K562 (cell line): ENCODE data around the gene LIPE. TPM values are rescaled to one million over a fixed set of nuclear protein-coding genes. Genes with fewer than 3 reads are reported as not detected.

ENCODE experiments used
- ATAC-seq: fragments of 200-7000 bp; cut with Tn5 transposase; 3 replicates; pipeline ENCODE4 v1.9.1; 2020; ENCODE audit warnings: moderate library complexity
- BruUV-seq: library from RNA; stranded (reverse); fragments of 400-500 nt; replicated peaks from 2 replicates; lab custom pipeline; 2021; lab: Mats Ljungman, UMichigan
- CTCF ChIA-PET: fragments of 300-600 bp; formaldehyde crosslinking; extraction: SDS; loops from one replicate; lab custom pipeline; 2021; ENCODE audit warnings: low intra/inter-chr PET ratio; lab: Yijun Ruan, JAX
- POLR2A ChIA-PET: fragments of 300-600, 350-650 bp; sonication (Branson Sonifier 250); formaldehyde crosslinking; extraction: SDS; loops from one replicate; lab custom pipeline; 2021; ENCODE audit warnings: antibody characterized with exemption, inconsistent platforms; lab: Yijun Ruan, JAX
- DNase-seq, 4 experiments: peaks; one replicate each; pipeline versions ENCODE4 v3.0.0 to v3.0.0-alpha.2; 2011 to 2018; ENCODE audit warnings: low spot score in 3 of 4, mixed read lengths in 3 of 4; ENCODE audit errors: extremely low read depth in 1 of 4
- FAIRE-seq: peaks from 2 replicates; lab custom pipeline; 2011; peaks lifted over from hg19 to GRCh38; lab: Jason Lieb, UNC
- H2AFZ ChIP-seq: 2 replicates; pipeline ENCODE4 v1.6.0; 2011; ENCODE audit warnings: low read depth, low read length, control low read depth, inconsistent platforms
- H3K27ac ChIP-seq: fragments of 200-600 bp; 3 replicates; pipeline ENCODE4 v1.8.0; 2011; ENCODE audit warnings: low read depth, mild to moderate bottlenecking, control low read depth, inconsistent platforms, low read length, moderate library complexity, mixed read lengths; ENCODE audit errors: extremely low read depth
- H3K27me3 ChIP-seq, 2 experiments: fragments of 300-600 bp in 1 of 2; 2 replicates in 1 of 2; 3 replicates in 1 of 2; pipeline versions ENCODE4 v1.6.0 to v1.8.0; 2011; ENCODE audit warnings: inconsistent platforms in 2 of 2, low read length in 2 of 2, mild to moderate bottlenecking in 1 of 2, mixed read lengths in 1 of 2, moderate library complexity in 1 of 2; ENCODE audit not compliant: control insufficient read depth in 2 of 2, insufficient read depth in 2 of 2
- H3K36me3 ChIP-seq: fragments of 300-600 bp; 3 replicates; pipeline ENCODE4 v1.8.0; 2011; ENCODE audit warnings: mild to moderate bottlenecking, low read length, inconsistent platforms; ENCODE audit not compliant: control insufficient read depth, insufficient read depth
- H3K4me1 ChIP-seq, 2 experiments: fragments of 200-600 bp in 1 of 2; replicated peaks in 1 of 2; 2 replicates in 1 of 2; 3 replicates in 1 of 2; pipeline versions ENCODE4 v1.5.1 to v1.8.0; 2011; ENCODE audit warnings: inconsistent platforms in 2 of 2, low read length in 2 of 2, mild to moderate bottlenecking in 1 of 2, mixed read lengths in 1 of 2, moderate library complexity in 1 of 2; ENCODE audit not compliant: control insufficient read depth in 2 of 2, insufficient read depth in 2 of 2
- H3K4me2 ChIP-seq: 2 replicates; pipeline ENCODE4 v1.6.1; 2011; ENCODE audit warnings: low read length, control low read depth, inconsistent platforms, mixed read lengths; ENCODE audit not compliant: insufficient read depth
- H3K4me3 ChIP-seq: fragments of 200-600 bp; sonication (generic), shearing (Covaris generic); 2 replicates; pipeline ENCODE4 v1.5.1; 2016; ENCODE audit warnings: control low read depth, inconsistent platforms
- H3K79me2 ChIP-seq: fragments of 200-600 bp; 3 replicates; pipeline ENCODE4 v1.8.0; 2011; ENCODE audit warnings: low read length, inconsistent platforms; ENCODE audit not compliant: control insufficient read depth, insufficient read depth
- H3K9ac ChIP-seq, 2 experiments: 2 replicates each; pipeline versions ENCODE4 v1.6.0 to v1.6.1; 2011; ENCODE audit warnings: low read depth in 2 of 2, low read length in 2 of 2, control low read depth in 1 of 2, inconsistent platforms in 1 of 2, mild to moderate bottlenecking in 1 of 2, mixed read lengths in 1 of 2; ENCODE audit not compliant: insufficient read depth in 1 of 2
- H3K9me1 ChIP-seq: one replicate; pipeline ENCODE4 v1.6.0; 2011; ENCODE audit warnings: inconsistent platforms, mild to moderate bottlenecking, low read length, moderate library complexity; ENCODE audit not compliant: control insufficient read depth, insufficient read depth
- H3K9me3 ChIP-seq: replicated peaks from 2 replicates; pipeline ENCODE4 v1.5.1; 2011; ENCODE audit warnings: low read depth, low read length, inconsistent platforms; ENCODE audit not compliant: control insufficient read depth, insufficient read depth
- H4K20me1 ChIP-seq: replicated peaks from 2 replicates; pipeline ENCODE4 v1.6.1; 2011; ENCODE audit warnings: low read length, inconsistent platforms, mixed read lengths; ENCODE audit not compliant: control insufficient read depth, insufficient read depth
- CREM ChIP-seq: IDR thresholded peaks from 2 replicates; pipeline ENCODE4 v1.6.1; 2014; ENCODE audit warnings: antibody characterized with exemption, low read depth
- DDX20 ChIP-seq: fragments of 450-650 bp; IDR thresholded peaks from 2 replicates; pipeline ENCODE4 v1.6.1; 2016; ENCODE audit warnings: missing genetic modification characterization, low read depth, mild to moderate bottlenecking, missing compliant biosample characterization, moderate library complexity
- FOSL1 ChIP-seq: fragments of 200-800 bp; sonication (Bioruptor generic); conservative IDR thresholded peaks from 2 replicates; pipeline ENCODE4 v1.6.1; 2016; ENCODE audit warnings: missing genetic modification characterization, missing compliant biosample characterization
- HNRNPK ChIP-seq: fragments of 200-400 bp; formaldehyde crosslinking; IDR thresholded peaks from one replicate; pipeline ENCODE4 v1.6.1; 2018; ENCODE audit warnings: mild to moderate bottlenecking, low read depth, low read length; ENCODE audit not compliant: poor library complexity, severe bottlenecking
- HOXB6 ChIP-seq: fragments of 250-450 bp; sonication (Bioruptor Pico); IDR thresholded peaks from 2 replicates; pipeline ENCODE4 v1.5.1; 2022; ENCODE audit warnings: mild to moderate bottlenecking, borderline replicate concordance
- IRF1 ChIP-seq: sonication (generic); formaldehyde crosslinking; IDR thresholded peaks from 2 replicates; pipeline ENCODE4 v1.8.0; 2022; ENCODE audit warnings: missing genetic modification reagents, mild to moderate bottlenecking, borderline replicate concordance
- KLF13 ChIP-seq: fragments of 450-650 bp; IDR thresholded peaks from 2 replicates; pipeline ENCODE4 v1.6.1; 2016; ENCODE audit warnings: missing genetic modification characterization, low read depth, mild to moderate bottlenecking, missing compliant biosample characterization, moderate library complexity, borderline replicate concordance
- POLR2H ChIP-seq: IDR thresholded peaks from 2 replicates; pipeline ENCODE4 v1.6.1; 2016; ENCODE audit warnings: missing genetic modification characterization, low read depth, mild to moderate bottlenecking, control low read depth, missing compliant biosample characterization, moderate library complexity
- PTBP1 ChIP-seq: fragments of 200-400 bp; formaldehyde crosslinking; IDR thresholded peaks from 2 replicates; pipeline ENCODE4 v1.6.1; 2017; ENCODE audit warnings: low read depth, low read length
- RBM15 ChIP-seq: fragments of 200-400 bp; formaldehyde crosslinking; IDR thresholded peaks from 2 replicates; pipeline ENCODE4 v1.6.1; 2018; ENCODE audit warnings: mild to moderate bottlenecking, low read length, moderate library complexity; ENCODE audit not compliant: insufficient read depth
- SFPQ ChIP-seq: fragments of 200-400 bp; formaldehyde crosslinking; IDR thresholded peaks from 2 replicates; pipeline ENCODE4 v1.6.1; 2017; ENCODE audit warnings: mild to moderate bottlenecking, low read depth, low read length, moderate library complexity
- SP2 ChIP-seq: IDR thresholded peaks from 2 replicates; pipeline ENCODE4 v1.6.1; 2011; ENCODE audit warnings: mild to moderate bottlenecking, low read depth, low read length, moderate library complexity; ENCODE audit not compliant: poor library complexity, severe bottlenecking; ENCODE audit errors: extremely low read depth
- SUPT5H ChIP-seq: fragments of 450-650 bp; IDR thresholded peaks from 2 replicates; pipeline ENCODE4 v1.6.1; 2016
- XRCC3 ChIP-seq: fragments of 450-650 bp; IDR thresholded peaks from 2 replicates; pipeline ENCODE4 v1.6.1; 2017; ENCODE audit warnings: mild to moderate bottlenecking, moderate library complexity
- ZNF316 ChIP-seq: fragments of 450-650 bp; IDR thresholded peaks from 2 replicates; pipeline ENCODE4 v1.6.1; 2016
- WGBS: fragments of 100-300 bp; shearing (Covaris generic); methylation state at CpG from one replicate; pipeline ENCODE4 v1.1.6; 2016; ENCODE audit warnings: low coverage, mixed read lengths; ENCODE audit not compliant: insufficient coverage; ENCODE audit errors: missing lambda C conversion rate; 5-methylcytosine and 5-hydroxymethylcytosine counted together
- in situ Hi-C: fragments of 300-500 bp; cut with MboI; formaldehyde crosslinking; loops from 4 replicates; pipeline ENCODE4 v1.15.0; 2018; ENCODE audit warnings: inconsistent platforms, mixed read lengths
- intact Hi-C: fragments of 100-400 bp; cut with micrococcal nuclease; formaldehyde crosslinking; loops from 2 replicates; pipeline ENCODE4 v1.14.2; 2022
- polyA plus RNA-seq, 8 experiments: library from polyadenylated mRNA; depleted of rRNA in 4 of 8; stranded (reverse) in 5 of 8; unstranded in 3 of 8; fragments of >200 nt; fragmentation: Nextera tagmentation in 2 of 8; fragmentation: Illumina TruSeq in 1 of 8; extraction: Ambion mirVana in 2 of 8; extraction: Trizol in 1 of 8; gene quantifications; 2 replicates each; pipeline versions ENCODE4 v1.2.1 to v1.2.3, GENCODE V29; 2011 to 2014; ENCODE audit warnings: inconsistent platforms in 1 of 8, missing spikeins in 1 of 8
- total RNA-seq, 7 experiments: library from RNA; depleted of rRNA in 6 of 7; stranded (reverse); fragments of >200 nt in 6 of 7; fragmentation: Illumina TruSeq in 2 of 7; extraction: Trizol in 2 of 7; gene quantifications; 2 replicates each; pipeline versions ENCODE4 v1.2.1 to v1.2.3, GENCODE V29; 2011 to 2021; ENCODE audit warnings: low replicate concordance in 1 of 7

LIPE gene
- total and polyA plus RNA-seq, 9 of the 15 experiments (the other 6 are each of a cell fraction or from before 2014, with no cell fraction given) = 0.22 TPM; not detected in 8

GRCh38 chr19:42445948-42446347 is 18.8 kb upstream of the LIPE start:
- H3K4me2 ChIP-seq = no peak overlapping the region
- H3K27ac ChIP-seq = no peak overlapping the region
- TF ChIP-seq ZNF316 (no peak), XRCC3 (no peak), IRF1 (no peak), FOSL1 (tag) (no peak), CREM (no peak), HOXB6 (CRISPR knock-in tag) (no peak)
- no peaks in the 10 kb centered on the region for H3K79me2 ChIP-seq
- no peaks in the 10 kb centered on the region for H3K9me1 ChIP-seq
- H3K36me3 ChIP-seq = no peaks in the 10 kb centered on the region
- no peak overlapping the region for H2AFZ ChIP-seq
- ChIA-PET CTCF (no interaction called here), POLR2A (no interaction called here)
- no peaks in the 10 kb centered on the region for H4K20me1 ChIP-seq
- intact Hi-C loops (no loop called here), in situ Hi-C loops (no loop called here)
- no peaks in the 10 kb centered on the region; a peak in 1 of 5 replicates for H3K27me3 ChIP-seq
- H3K9ac ChIP-seq = no peak overlapping the region
- H3K4me1 ChIP-seq = peaks cover 0 to 9% of the 10 kb centered on the region in 2 experiments; a peak in 4 of 5 replicates
- no peak for ATAC-seq
- no peak for DNase-seq
- H3K9me3 ChIP-seq = no peaks in the 10 kb centered on the region
- no peak overlapping the region for H3K4me3 ChIP-seq
- 5% methylated on average over 7 of the region's 7 CpGs for WGBS
- no TSS peak for BruUV-seq
- FAIRE-seq = no peak

GRCh38 chr19:42443944-42444398 is 16.8 kb upstream of the LIPE start:
- ATAC-seq (no peak), DNase-seq (no peak), FAIRE-seq (no peak)
- WGBS = 11% methylated on average over 4 of the region's 4 CpGs
- no peaks in the 10 kb centered on the region for H4K20me1 ChIP-seq
- H3K27me3 ChIP-seq = no peaks in the 10 kb centered on the region; a peak in 1 of 5 replicates
- no peak overlapping the region for H3K4me3 ChIP-seq
- H3K79me2 ChIP-seq = no peaks in the 10 kb centered on the region
- in situ Hi-C loops = no loop called here
- H3K9me1 ChIP-seq = no peaks in the 10 kb centered on the region
- H3K36me3 ChIP-seq = no peaks in the 10 kb centered on the region
- no peaks in the 10 kb centered on the region; a peak in 1 of 5 replicates for H3K4me1 ChIP-seq
- H2AFZ ChIP-seq = no peak overlapping the region
- H3K9ac ChIP-seq = no peak overlapping the region
- CTCF ChIA-PET = no interaction called here
- intact Hi-C loops = no loop called here
- POLR2A ChIA-PET = no interaction called here
- no peak overlapping the region for H3K4me2 ChIP-seq
- no TSS peak for BruUV-seq
- no peaks in the 10 kb centered on the region for H3K9me3 ChIP-seq
- H3K27ac ChIP-seq = no peak overlapping the region
- TF ChIP-seq SFPQ (no peak), HNRNPK (no peak), SUPT5H (no peak), PTBP1 (no peak), SP2 (no peak), KLF13 (tag) (no peak), POLR2H (tag) (no peak), RBM15 (no peak), DDX20 (tag) (no peak)
